ENCODE results near the gene CSPG5. TPM values are rescaled to one million over a fixed set of nuclear protein-coding genes. Genes with fewer than 3 reads are reported as not detected.

Gene CSPG5
- total RNA-seq, 1 experiment from 2014 or later = 2.1 TPM

- no peak for DNase-seq (ENCODE audit: low spot score)
These were observed 8.1 kb upstream of the CSPG5 start for GRCh38 chr3:47586746-47587145.

GRCh38 chr3:47583320-47584075, 4.8 kb upstream of the CSPG5 start:
- DNase-seq (ENCODE audit: low spot score) = no peak

- no peak for DNase-seq (ENCODE audit: low spot score)
These were observed 3.2 kb upstream of the CSPG5 start for GRCh38 chr3:47581835-47582234.

- no peak for DNase-seq (ENCODE audit: low spot score)
These were observed 2.8 kb upstream of the CSPG5 start for GRCh38 chr3:47581422-47581821.

- DNase-seq (ENCODE audit: low spot score) = no peak
These were observed 1.8 kb upstream of the CSPG5 start for GRCh38 chr3:47580481-47580880.

GRCh38 chr3:47579875-47580274, 1.2 kb upstream of the CSPG5 start:
- DNase-seq (ENCODE audit: low spot score) = no peak

- no peak for DNase-seq (ENCODE audit: low spot score)
These were observed 489 bp downstream of the CSPG5 start for GRCh38 chr3:47578119-47578632.

- no peak for DNase-seq (ENCODE audit: low spot score)
These were observed 1.0 kb downstream of the CSPG5 start for GRCh38 chr3:47577583-47578118.

- DNase-seq (ENCODE audit: low spot score) = no peak
These were observed 5.2 kb downstream of the CSPG5 start for GRCh38 chr3:47573190-47574172.

GRCh38 chr3:47571391-47572175, 7.1 kb downstream of the CSPG5 start:
- no peak for DNase-seq (ENCODE audit: low spot score)

GRCh38 chr3:47568901-47569300, 9.8 kb downstream of the CSPG5 start:
- no peak for DNase-seq (ENCODE audit: low spot score)

- no peak for DNase-seq (ENCODE audit: low spot score)
These were observed 11.5 kb downstream of the CSPG5 start for GRCh38 chr3:47567149-47567548.

- no peak for DNase-seq (ENCODE audit: low spot score)
These were observed 12.0 kb downstream of the CSPG5 start for GRCh38 chr3:47566667-47567066.

GRCh38 chr3:47565734-47566550, 12.7 kb downstream of the CSPG5 start:
- no peak for DNase-seq (ENCODE audit: low spot score)

- DNase-seq (ENCODE audit: low spot score) = no peak
These were observed 22.3 kb downstream of the CSPG5 start for GRCh38 chr3:47556351-47556750.

GRCh38 chr3:47554335-47554734, 24.3 kb downstream of the CSPG5 start:
- no peak for DNase-seq (ENCODE audit: low spot score)

GRCh38 chr3:47553407-47553806, 25.3 kb downstream of the CSPG5 start:
- no peak for DNase-seq (ENCODE audit: low spot score)

- no peak for DNase-seq (ENCODE audit: low spot score)
These were observed 36.0 kb downstream of the CSPG5 start for GRCh38 chr3:47542471-47543173.

GRCh38 chr3:47541583-47542108, 37.0 kb downstream of the CSPG5 start:
- no peak for DNase-seq (ENCODE audit: low spot score)

Data from HT-29 (cell line).